KMS-11 (cell line): ENCODE results near the gene ICE2.
A peak's percentile ranks its signal among the peaks of the same experiment; 100 is the strongest.
"Not testable (repeated sequence)": the region's sequence is repeated elsewhere in the genome, so short reads cannot be mapped to it uniquely, and the experiment has no call there.

Experiments
- H2AFZ ChIP-seq: fragments of 200-600 bp; sonication (generic); 2 replicates; pipeline ENCODE4 v1.6.1; 2016; ENCODE audit warnings: antibody characterized with exemption, mixed run types, low read depth
- H3K27ac ChIP-seq: fragments of 200-600 bp; sonication (generic); 2 replicates; pipeline ENCODE4 v1.6.1; 2016; ENCODE audit warnings: mild to moderate bottlenecking, mixed run types
- H3K27me3 ChIP-seq: fragments of 200-600 bp; sonication (generic); 2 replicates; pipeline ENCODE4 v1.6.1; 2017; ENCODE audit warnings: mild to moderate bottlenecking, low read depth, mixed run types, moderate library complexity; ENCODE audit not compliant: insufficient read depth
- H3K36me3 ChIP-seq: fragments of 200-600 bp; sonication (generic); 2 replicates; pipeline ENCODE4 v1.6.1; 2017; ENCODE audit warnings: mild to moderate bottlenecking, mixed run types; ENCODE audit not compliant: insufficient read depth
- H3K4me1 ChIP-seq: fragments of 200-600 bp; sonication (generic); 2 replicates; pipeline ENCODE4 v1.6.1; 2016; ENCODE audit warnings: mild to moderate bottlenecking, low read depth, mixed run types; ENCODE audit not compliant: poor library complexity, severe bottlenecking
- H3K4me2 ChIP-seq: fragments of 200-600 bp; sonication (generic); 2 replicates; pipeline ENCODE4 v1.7.0; 2016; ENCODE audit warnings: mild to moderate bottlenecking, mixed run types
- H3K4me3 ChIP-seq: fragments of 200-600 bp; sonication (generic); IDR thresholded peaks from 2 replicates; pipeline ENCODE4 v1.6.1; 2017; ENCODE audit warnings: low read depth, low read length, mixed read lengths; ENCODE audit not compliant: insufficient read depth
- H3K79me2 ChIP-seq: fragments of 200-600 bp; sonication (generic); 2 replicates; pipeline ENCODE4 v1.6.1; 2016; ENCODE audit warnings: low read depth, mixed run types; ENCODE audit not compliant: insufficient read depth
- H3K9ac ChIP-seq: fragments of 200-600 bp; sonication (generic); 2 replicates; pipeline ENCODE4 v1.6.1; 2016; ENCODE audit warnings: mild to moderate bottlenecking, mixed run types
- H4K20me1 ChIP-seq: fragments of 200-600 bp; sonication (generic); 2 replicates; pipeline ENCODE4 v1.6.1; 2016; ENCODE audit warnings: mild to moderate bottlenecking, mixed run types; ENCODE audit not compliant: insufficient read depth
- CTCF ChIP-seq: fragments of 200-600 bp; sonication (generic); conservative IDR thresholded peaks from 2 replicates; pipeline ENCODE4 v1.6.1; 2017; ENCODE audit warnings: low read depth, mild to moderate bottlenecking, antibody characterized with exemption, low read length, moderate library complexity, mixed read lengths

ICE2 gene

DNA sequence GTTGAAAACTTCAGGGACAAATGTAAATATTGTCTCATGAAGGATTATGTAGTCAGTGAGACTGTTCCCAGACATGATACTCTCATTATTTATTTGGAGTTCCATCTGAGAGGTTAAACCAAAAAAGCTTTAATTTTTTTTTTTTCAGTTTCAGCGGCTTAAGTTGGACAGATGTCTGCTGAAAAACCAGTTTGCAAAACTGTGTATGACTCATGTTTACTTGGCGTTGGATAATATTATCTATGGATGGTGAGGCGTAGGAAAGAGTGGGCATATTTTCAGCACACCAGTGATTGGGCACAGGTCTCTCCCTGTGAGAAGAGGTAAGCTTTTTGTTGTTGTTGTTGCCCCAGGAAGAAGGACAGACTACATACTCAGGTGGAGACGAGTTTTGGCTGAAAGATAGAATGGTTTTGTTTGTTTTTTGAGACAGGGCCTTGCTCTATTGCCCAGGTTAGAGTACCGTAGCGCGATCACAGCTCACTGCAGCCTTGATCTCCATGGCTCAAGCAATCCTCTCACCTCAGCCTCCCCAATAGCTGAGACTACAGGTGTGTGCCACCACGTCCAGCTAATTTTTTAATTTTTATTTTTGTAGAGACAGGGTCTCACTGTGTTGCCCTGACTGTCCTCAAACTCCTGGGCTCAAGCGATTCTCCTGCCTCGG, 64.8 kb downstream of the ICE2 start:
- no peak for TF ChIP-seq CTCF
- no peak overlapping the region for H2AFZ ChIP-seq
- peak overlapping the region; percentile 2; the same call in 1 of the 2 replicates for H3K4me2 ChIP-seq
- no peak overlapping the region for H3K4me3 ChIP-seq
- H3K9ac ChIP-seq: no peak overlapping the region
- no peaks in the 10 kb centered on the region for H3K79me2 ChIP-seq
- no peaks in the 10 kb centered on the region for H3K27me3 ChIP-seq
- no peaks in the 10 kb centered on the region for H3K36me3 ChIP-seq
- H4K20me1 ChIP-seq: no peaks in the 10 kb centered on the region
- H3K27ac ChIP-seq: no peak overlapping the region
- peaks cover 12% of the 10 kb centered on the region for H3K4me1 ChIP-seq

GRCh38 chr15:60413231-60413824, 65.6 kb downstream of the ICE2 start:
- Histone ChIP-seq H3K4me2 (no peak overlapping the region), H3K4me3 (no peak overlapping the region), H4K20me1 (no peaks in the 10 kb centered on the region)

GRCh38 chr15:60412807-60413206, 66.1 kb downstream of the ICE2 start:
- H3K79me2 ChIP-seq, H3K9ac ChIP-seq, H4K20me1 ChIP-seq, H3K27me3 ChIP-seq, H3K27ac ChIP-seq, H3K36me3 ChIP-seq, H2AFZ ChIP-seq, H3K4me2 ChIP-seq, H3K4me3 ChIP-seq: not testable (repeated sequence)
- H3K4me1 ChIP-seq: peaks cover 24% of the 10 kb centered on the region

More at GRCh38 chr15:60413231-60413824, 65.6 kb downstream of the ICE2 start:
- Histone ChIP-seq H3K27me3 (no peaks in the 10 kb centered on the region), H3K36me3 (no peaks in the 10 kb centered on the region), H3K4me1 (peaks cover 19% of the 10 kb centered on the region), H3K27ac (no peak overlapping the region), H2AFZ (no peak overlapping the region), H3K9ac (no peak overlapping the region), H3K79me2 (no peaks in the 10 kb centered on the region)
- TF ChIP-seq CTCF: no peak

- no peak for TF ChIP-seq CTCF
- Histone ChIP-seq H3K36me3 (no peaks in the 10 kb centered on the region), H4K20me1 (no peaks in the 10 kb centered on the region), H3K9ac (no peak overlapping the region), H3K27ac (no peak overlapping the region), H3K4me3 (no peak overlapping the region), H3K4me1 (peaks cover 32% of the 10 kb centered on the region), H3K4me2 (no peak overlapping the region), H2AFZ (no peak overlapping the region), H3K79me2 (no peaks in the 10 kb centered on the region), H3K27me3 (no peaks in the 10 kb centered on the region)
Measured at GRCh38 chr15:60411774-60412425, 67.0 kb downstream of the ICE2 start.

GRCh38 chr15:60410350-60410749, 68.6 kb downstream of the ICE2 start:
- H3K9ac ChIP-seq, H3K4me3 ChIP-seq, H2AFZ ChIP-seq, H3K36me3 ChIP-seq, H3K79me2 ChIP-seq, H3K27ac ChIP-seq, H3K27me3 ChIP-seq, H4K20me1 ChIP-seq, H3K4me2 ChIP-seq: not testable (repeated sequence)
- H3K4me1 ChIP-seq: peaks cover 32% of the 10 kb centered on the region
